ENCODE data around the gene CTSK. TPM values are rescaled to one million over a fixed set of nuclear protein-coding genes. Genes with fewer than 3 reads are reported as not detected.
A peak's percentile ranks its signal among the peaks of the same experiment; 100 is the strongest.

The CTSK gene
- total and polyA plus RNA-seq, 4 donors: 5.2 to 25.7 (median 14.3) TPM

DNA sequence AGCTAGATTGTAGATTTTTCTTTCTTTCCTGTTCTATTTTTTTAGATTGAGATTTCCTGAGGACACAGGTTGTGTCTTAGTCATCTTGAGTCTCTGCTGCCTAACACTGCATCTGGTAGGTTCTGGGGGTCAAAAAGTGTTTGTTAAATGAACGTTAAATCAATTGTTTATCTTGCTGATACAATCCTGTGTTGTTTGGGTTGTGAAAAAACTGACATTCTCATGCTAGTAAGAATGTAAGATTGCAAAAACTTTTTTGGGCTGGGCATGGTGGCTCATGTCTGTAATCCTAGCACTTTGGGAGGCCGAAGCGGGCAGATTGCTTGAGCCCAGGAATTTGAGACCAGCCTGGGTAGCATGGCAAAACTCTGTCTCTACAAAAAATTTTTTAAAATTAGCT lies 3.4 kb downstream of the CTSK start:
- WGBS, 2 donors: 81 to 86% methylated on average over 3 of the region's 3 CpGs
- H3K36me3 ChIP-seq (ENCODE audit: control insufficient read depth in 4 of 4, insufficient read depth in 4 of 4, low read length in 4 of 4): peaks cover 0 to 6% (median under 1%) of the 10 kb centered on the region in 4 donors
- no peaks in the 10 kb centered on the region for H3K9me3 ChIP-seq (ENCODE audit: control insufficient read depth in 4 of 4, insufficient read depth in 3 of 4, low read length in 3 of 4)
- no peak overlapping the region for H3K4me3 ChIP-seq
- DNase-seq (no peak), ATAC-seq (ENCODE audit: insufficient read depth, low FRiP score) (no peak)
- no peak overlapping the region for H3K27ac ChIP-seq (ENCODE audit: low read depth in 1 of 2, low read length in 1 of 2)
- no peak overlapping the region for H3K9ac ChIP-seq (ENCODE audit: insufficient read depth in 1 of 2, low read length in 2 of 2)
- H3K4me1 ChIP-seq (ENCODE audit: control insufficient read depth in 5 of 5, insufficient read depth in 5 of 5, low read length in 5 of 5): peaks cover 0 to 9% (median 3%) of the 10 kb centered on the region in 5 donors
- TF ChIP-seq, protein P1, sequence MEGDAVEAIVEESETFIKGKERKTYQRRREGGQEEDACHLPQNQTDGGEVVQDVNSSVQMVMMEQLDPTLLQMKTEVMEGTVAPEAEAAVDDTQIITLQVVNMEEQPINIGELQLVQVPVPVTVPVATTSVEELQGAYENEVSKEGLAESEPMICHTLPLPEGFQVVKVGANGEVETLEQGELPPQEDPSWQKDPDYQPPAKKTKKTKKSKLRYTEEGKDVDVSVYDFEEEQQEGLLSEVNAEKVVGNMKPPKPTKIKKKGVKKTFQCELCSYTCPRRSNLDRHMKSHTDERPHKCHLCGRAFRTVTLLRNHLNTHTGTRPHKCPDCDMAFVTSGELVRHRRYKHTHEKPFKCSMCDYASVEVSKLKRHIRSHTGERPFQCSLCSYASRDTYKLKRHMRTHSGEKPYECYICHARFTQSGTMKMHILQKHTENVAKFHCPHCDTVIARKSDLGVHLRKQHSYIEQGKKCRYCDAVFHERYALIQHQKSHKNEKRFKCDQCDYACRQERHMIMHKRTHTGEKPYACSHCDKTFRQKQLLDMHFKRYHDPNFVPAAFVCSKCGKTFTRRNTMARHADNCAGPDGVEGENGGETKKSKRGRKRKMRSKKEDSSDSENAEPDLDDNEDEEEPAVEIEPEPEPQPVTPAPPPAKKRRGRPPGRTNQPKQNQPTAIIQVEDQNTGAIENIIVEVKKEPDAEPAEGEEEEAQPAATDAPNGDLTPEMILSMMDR (IDR thresholded peaks at IDR 0.05; ENCODE audit: control extremely low read depth, extremely low read depth): no peak
- H3K27me3 ChIP-seq (ENCODE audit: control insufficient read depth in 3 of 3, insufficient read depth in 3 of 3, low read length in 2 of 3): no peaks in the 10 kb centered on the region

DNA sequence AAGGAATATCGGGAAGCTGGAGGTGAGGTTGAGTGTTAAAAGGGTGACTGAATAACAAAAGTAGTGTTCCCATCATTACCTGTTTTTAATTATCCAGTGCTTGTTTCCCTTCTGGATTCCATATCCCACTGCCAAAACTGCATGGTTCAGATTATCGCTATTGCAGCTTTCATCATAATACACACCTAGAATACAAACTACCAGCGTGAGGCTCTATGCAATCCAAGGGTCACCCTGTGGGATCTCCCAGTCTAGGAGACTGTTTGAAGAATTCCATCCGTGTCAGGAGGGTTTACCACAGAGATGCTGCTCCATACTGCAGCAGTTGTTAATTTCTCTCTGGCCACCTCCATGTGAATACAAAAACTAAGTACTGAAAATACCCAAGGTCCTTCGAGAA lies 9.0 kb downstream of the CTSK start:
- DNase-seq: no peak
- H3K4me1 ChIP-seq (ENCODE audit: control insufficient read depth in 5 of 5, insufficient read depth in 5 of 5, low read length in 5 of 5): no peaks in the 10 kb centered on the region
- peaks cover 14 to 25% (median 19%) of the 10 kb centered on the region in 4 donors for H3K36me3 ChIP-seq (ENCODE audit: control insufficient read depth in 4 of 4, insufficient read depth in 4 of 4, low read length in 4 of 4)
- H3K9me3 ChIP-seq (ENCODE audit: control insufficient read depth in 4 of 4, insufficient read depth in 3 of 4, low read length in 3 of 4): peaks cover 0 to 3% (median 0%) of the 10 kb centered on the region in 4 donors
- WGBS, 2 donors: 88 to 95% methylated on average over 5 of the region's 5 CpGs
- no peak overlapping the region for H3K4me3 ChIP-seq
- H3K27me3 ChIP-seq (ENCODE audit: control insufficient read depth in 3 of 3, insufficient read depth in 3 of 3, low read length in 2 of 3): no peaks in the 10 kb centered on the region
- TF ChIP-seq, protein P1 (IDR thresholded peaks at IDR 0.05; ENCODE audit: control extremely low read depth, extremely low read depth): no peak
- H3K9ac ChIP-seq (ENCODE audit: insufficient read depth in 1 of 2, low read length in 2 of 2): peak overlapping the region in 1 of 2 donors; percentile 24
- ATAC-seq (ENCODE audit: insufficient read depth, low FRiP score): no peak
- no peak overlapping the region for H3K27ac ChIP-seq (ENCODE audit: low read depth in 1 of 2, low read length in 1 of 2)

DNA sequence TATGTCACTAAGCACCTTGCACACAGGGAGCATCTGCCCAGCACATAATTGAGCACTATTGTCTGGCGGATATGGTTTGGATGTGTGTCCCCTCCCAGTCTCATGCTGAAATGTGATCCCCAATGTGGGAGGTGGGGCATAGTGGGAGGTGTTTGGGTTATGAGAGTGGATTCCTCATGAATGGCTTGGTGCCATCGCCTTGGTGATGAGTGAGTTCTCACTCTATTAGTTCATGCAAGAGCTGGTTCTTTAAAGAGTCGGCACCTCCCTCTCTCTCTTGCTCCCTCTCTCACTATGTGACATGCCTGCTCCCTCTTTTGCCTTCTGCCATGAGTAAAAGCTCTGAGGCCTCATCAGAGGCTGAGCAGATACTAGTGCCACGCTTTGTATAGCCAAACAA lies 9.5 kb downstream of the CTSK start:
- H3K36me3 ChIP-seq (ENCODE audit: control insufficient read depth in 4 of 4, insufficient read depth in 4 of 4, low read length in 4 of 4): peaks cover 14 to 25% (median 19%) of the 10 kb centered on the region in 4 donors

More for the DNA sequence above, 9.5 kb downstream of the CTSK start:
- peak; percentile 55 to 69 (median 65) for DNase-seq
- Histone ChIP-seq H3K4me3 (no peak overlapping the region), H3K9me3 (ENCODE audit: control insufficient read depth in 4 of 4, insufficient read depth in 3 of 4, low read length in 3 of 4) (peaks cover 0 to 3% (median 0%) of the 10 kb centered on the region in 4 donors), H3K9ac (ENCODE audit: insufficient read depth in 1 of 2, low read length in 2 of 2) (no peak overlapping the region), H3K27ac (ENCODE audit: low read depth in 1 of 2, low read length in 1 of 2) (no peak overlapping the region), H3K27me3 (ENCODE audit: control insufficient read depth in 3 of 3, insufficient read depth in 3 of 3, low read length in 2 of 3) (no peaks in the 10 kb centered on the region), H3K4me1 (ENCODE audit: control insufficient read depth in 5 of 5, insufficient read depth in 5 of 5, low read length in 5 of 5) (no peaks in the 10 kb centered on the region)
- TF ChIP-seq, protein P1 (IDR thresholded peaks at IDR 0.05; ENCODE audit: control extremely low read depth, extremely low read depth): no peak
- WGBS, 2 donors: 82 to 88% methylated on average over 4 of the region's 4 CpGs
- no peak for ATAC-seq (ENCODE audit: insufficient read depth, low FRiP score)

Measured in lung (tissue), 12 donors.